NCI-H2081 (cell line): ENCODE measurements around the gene MEGF10.

Source experiments
- DNase-seq, 2 experiments: peaks; one replicate each; lab custom pipeline; 2025; lab: John Stamatoyannopoulos, UW

MEGF10 gene

GRCh38 chr5:127411381-127411780, 120.8 kb downstream of the MEGF10 start:
- no peak for DNase-seq

- DNase-seq: no peak
These were observed 122.1 kb downstream of the MEGF10 start for GRCh38 chr5:127412698-127413097.

GRCh38 chr5:127415034-127415433, 124.4 kb downstream of the MEGF10 start:
- DNase-seq: no peak

DNA sequence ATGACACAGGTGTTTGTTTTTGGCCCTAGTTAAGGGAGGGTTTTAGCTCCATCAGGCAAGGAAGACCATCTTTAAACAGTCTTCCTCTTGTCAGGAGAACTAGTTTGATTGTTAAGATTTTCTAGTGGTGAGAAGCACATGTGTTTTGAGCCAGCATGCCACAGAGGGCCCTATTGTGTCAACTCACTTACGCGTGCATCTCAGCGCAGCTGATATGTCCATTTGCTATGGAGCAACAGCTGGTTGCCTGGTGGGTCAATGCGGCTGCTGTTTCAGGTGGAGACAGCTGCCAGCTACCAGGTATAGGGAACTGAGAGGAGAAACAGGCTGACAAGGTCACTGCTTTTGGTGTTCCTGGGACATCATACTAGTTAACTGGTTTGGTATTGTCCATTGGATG, 126.3 kb downstream of the MEGF10 start:
- no peak for DNase-seq

- no peak for DNase-seq
These were observed 126.9 kb downstream of the MEGF10 start for GRCh38 chr5:127417528-127417927.

GRCh38 chr5:127418367-127418766, 127.8 kb downstream of the MEGF10 start:
- DNase-seq: no peak

GRCh38 chr5:127418974-127419682, 128.5 kb downstream of the MEGF10 start:
- peak; percentile 4 to 71 for DNase-seq

DNA sequence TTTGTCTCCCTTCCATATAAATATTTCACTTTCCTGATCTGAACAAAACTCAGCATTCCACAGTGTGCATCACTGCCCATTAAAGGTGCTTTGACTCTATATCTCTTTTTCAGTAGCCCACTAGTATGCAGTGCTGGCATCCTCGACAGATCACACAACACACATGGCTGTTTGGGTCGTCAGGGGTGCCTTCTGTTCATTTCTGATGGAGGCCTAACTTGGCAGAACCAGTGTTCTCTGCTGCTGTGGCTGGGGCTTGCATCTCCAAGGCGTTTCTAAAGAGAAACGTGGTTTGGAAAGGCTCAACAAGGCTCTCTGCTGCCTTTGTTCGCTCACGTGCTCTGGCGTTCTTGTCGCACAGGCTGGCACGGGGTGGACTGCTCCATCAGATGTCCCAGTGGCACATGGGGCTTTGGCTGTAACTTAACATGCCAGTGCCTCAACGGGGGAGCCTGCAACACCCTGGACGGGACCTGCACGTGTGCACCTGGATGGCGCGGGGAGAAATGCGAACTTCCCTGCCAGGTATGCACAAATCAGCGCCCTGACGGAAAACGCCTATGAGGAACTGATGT, 129.2 kb downstream of the MEGF10 start:
- DNase-seq: no peak

- DNase-seq: no peak
These were observed 130.2 kb downstream of the MEGF10 start for GRCh38 chr5:127420758-127421157.

GRCh38 chr5:127421471-127421870, 130.9 kb downstream of the MEGF10 start:
- no peak for DNase-seq

DNA sequence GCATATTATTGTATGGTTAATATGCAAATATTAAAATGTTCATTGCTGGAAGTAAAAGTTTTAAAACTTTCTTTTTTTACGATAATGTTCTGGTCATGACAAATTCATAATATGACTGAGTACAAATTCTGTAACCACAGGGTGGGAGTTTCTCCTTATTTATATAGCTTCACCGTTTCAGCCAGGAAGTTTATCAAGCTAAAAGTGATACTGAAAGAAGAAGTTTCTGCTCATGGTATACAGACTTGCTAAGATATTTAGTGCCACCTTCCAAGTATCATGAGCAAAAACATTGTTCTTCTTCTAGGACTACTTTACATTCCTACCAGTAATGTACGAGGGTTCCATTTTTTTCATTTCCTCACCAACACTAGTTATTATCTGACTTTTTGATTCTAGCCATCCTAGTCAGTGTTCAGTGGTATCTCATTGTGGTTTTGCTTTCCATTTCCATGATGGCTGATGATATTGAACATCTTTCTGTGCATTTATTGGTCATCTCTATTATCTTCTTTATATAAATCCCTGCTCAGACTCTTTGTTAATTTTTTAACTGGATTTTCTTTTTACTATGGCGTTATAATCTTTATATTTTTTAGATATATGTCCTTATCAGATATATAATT, 132.7 kb downstream of the MEGF10 start:
- DNase-seq: no peak

DNA sequence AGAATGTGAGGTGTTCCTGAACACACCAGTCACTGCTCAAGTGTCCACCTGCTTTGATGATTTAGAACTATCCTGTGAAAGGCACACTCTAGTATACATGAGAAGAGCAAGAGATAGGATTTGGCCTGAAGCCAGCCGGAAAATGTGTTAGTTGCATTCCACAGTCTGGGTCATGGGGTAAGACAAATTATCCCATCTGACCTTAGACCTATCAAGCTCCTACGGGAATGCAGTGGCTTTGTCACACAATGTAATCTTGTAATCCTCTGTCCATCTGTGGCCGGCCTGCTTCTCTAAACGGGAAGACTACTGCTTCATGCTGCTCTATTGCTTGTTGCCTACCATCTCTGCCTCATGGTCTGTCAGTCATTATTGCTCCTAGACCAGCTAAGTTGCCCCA, 134.4 kb downstream of the MEGF10 start:
- no peak for DNase-seq

DNA sequence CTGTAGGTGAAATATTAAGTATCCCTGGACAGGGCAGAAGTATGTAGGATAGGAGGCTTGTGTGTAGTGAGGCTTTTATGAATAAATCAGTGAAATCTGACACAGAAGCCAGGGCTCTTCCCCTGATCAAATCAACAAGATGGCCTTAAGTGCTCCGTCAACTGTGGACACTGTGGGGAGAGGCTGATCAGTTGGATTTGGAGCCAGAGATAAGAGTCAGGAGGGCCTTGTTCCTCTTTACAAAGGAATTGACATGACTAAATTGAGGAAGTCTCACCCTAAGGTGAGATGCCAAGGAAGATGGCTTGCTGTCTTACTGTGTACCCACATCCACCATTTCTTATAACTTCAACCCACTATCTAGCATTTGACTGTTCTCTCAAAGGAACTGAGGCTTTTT, 135.3 kb downstream of the MEGF10 start:
- no peak for DNase-seq

GRCh38 chr5:127426661-127427060, 136.1 kb downstream of the MEGF10 start:
- DNase-seq: no peak

DNA sequence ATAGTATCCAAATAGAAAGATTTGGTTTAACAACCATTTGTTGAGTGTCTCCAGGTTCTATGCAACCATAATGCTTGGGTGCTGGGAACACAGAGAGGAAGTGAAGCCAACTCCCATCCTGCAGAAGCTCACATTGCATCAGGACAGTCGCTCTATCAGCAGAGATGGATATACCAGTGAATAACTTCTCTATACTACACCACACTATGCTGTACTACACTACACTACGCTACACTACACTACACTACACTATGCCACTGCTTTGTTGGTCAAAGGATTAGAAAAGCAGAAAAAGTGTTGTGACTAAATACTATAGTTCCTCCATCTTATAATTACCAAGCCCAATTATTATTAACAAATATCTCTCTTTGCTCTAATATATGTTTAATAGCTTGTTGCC, 137.7 kb downstream of the MEGF10 start:
- DNase-seq: no peak

GRCh38 chr5:127428748-127429147, 138.2 kb downstream of the MEGF10 start:
- no peak for DNase-seq

GRCh38 chr5:127429928-127430327, 139.3 kb downstream of the MEGF10 start:
- no peak for DNase-seq

DNA sequence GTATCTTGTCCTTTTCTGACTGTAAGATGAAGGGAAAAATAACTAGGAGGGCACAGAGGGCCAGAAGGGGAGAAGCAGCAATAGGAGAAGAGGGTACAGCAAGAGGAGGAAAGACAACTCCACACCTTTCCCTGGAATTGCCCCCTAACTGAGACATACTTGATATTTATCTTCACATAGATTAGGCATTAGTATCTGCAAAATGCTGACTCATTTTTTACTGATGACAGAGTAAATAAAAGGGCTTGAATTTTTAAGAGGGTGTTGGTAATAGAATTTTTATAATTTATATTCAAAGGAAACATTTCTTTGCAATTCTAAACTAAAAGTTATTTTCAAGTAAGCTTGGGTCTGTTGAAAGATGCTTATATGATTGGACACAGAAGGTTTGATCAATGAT, 140.0 kb downstream of the MEGF10 start:
- no peak for DNase-seq

DNA sequence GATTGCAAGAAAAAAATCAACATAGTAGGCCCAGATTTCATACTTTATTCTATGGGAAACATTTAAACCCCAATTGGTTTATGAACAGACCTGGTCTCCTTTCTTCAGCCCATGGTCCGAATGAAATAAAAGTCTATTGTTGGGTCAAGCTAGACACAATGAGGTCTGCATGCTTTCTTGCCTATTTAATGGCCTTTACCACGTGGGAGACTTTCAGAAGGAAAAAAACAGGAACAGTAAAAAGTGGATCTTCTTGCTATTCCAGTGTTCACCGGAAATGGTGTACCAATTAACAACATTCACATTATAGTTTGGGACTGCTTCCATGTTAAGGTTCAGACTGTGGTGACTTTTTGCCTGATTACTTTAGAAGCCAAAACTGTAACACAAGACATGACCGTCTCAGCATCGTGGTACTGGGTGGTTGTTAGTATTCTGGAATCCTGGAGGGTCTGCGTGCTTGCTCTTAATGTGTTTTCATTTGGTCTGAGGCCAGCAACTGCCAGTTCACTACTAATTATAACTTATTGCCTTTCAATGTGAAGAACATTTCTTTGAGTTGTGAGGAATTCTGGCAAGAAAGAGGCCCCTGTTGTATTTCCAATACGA, 141.5 kb downstream of the MEGF10 start:
- no peak for DNase-seq

DNA sequence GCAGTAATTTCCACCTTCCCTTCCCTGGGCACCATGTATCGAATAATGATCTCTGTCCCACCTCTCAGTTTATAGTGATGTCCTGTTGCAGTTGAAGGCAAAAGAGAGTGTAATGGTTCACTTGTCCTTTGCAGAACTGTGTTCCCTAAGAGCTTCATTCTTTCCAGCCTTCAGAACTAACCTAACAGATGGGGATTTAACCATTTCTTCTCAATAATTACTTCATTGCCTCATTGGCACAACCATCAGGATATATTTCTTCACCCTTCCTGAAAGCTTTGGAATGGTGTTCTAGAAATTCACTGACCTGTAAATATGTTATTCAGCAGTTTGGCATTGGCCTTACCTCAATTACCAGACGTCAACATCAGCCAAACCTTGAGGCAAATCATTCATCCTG, 142.9 kb downstream of the MEGF10 start:
- no peak for DNase-seq

DNA sequence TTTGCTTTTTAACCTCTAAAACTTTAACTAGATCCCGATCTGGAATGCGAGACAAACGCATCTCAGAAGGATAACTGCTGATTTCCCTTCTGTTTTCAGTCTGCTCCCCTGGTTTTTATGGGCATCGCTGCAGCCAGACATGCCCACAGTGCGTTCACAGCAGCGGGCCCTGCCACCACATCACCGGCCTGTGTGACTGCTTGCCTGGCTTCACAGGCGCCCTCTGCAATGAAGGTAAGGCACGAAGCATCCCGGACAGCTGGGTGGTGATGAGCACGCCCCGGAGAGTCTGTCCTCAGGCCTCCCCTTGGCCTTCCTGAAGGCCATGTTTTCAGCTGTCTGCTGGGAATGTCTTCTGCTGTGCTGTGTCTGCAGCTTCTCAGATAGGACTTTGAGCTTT, 144.0 kb downstream of the MEGF10 start:
- DNase-seq: no peak

DNA sequence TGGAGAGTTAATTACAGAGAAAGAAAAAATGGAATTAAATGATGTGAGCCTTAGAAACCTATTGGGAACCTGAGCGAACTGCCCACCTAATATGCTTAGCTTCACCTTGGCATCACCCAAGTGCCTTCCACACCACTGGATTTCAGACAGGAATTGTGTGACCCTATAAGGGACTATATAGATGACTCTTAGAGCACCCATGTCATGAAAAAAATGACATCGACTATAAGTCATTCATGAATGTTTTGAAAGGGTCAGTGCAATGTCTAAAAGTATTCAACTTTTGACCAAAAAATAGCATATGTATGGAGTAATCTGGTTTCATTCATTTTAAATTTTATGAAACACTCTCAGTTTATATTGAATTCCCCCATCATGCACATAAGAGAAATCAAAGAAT, 145.2 kb downstream of the MEGF10 start:
- DNase-seq: no peak

- no peak for DNase-seq
These were observed 149.0 kb downstream of the MEGF10 start for GRCh38 chr5:127439644-127440043.
